Left lung (tissue), 10 donors: ENCODE results near the gene ATP8A2. TPM values are rescaled to one million over a fixed set of nuclear protein-coding genes. Genes with fewer than 3 reads are reported as not detected.

Source experiments
- ATAC-seq: fragments of 200-7000 bp; cut with Tn5 transposase; one replicate; pipeline ENCODE4 v1.9.1; 2020; ENCODE audit warnings: moderate library complexity
- DNase-seq, 4 donors: peaks; one replicate each; pipeline ENCODE4 v3.0.0-alpha.2; 2013 to 2020
- H3K27ac ChIP-seq, 2 donors: fragments of 200-600 bp; sonication (generic) in 1 of 2; one replicate each; pipeline versions ENCODE4 v1.5.0 to v1.8.0; 2020 to 2021
- H3K27me3 ChIP-seq, 2 donors: fragments of 200-600 bp; sonication (generic) in 1 of 2; one replicate each; pipeline versions ENCODE4 v1.5.0 to v1.8.0; 2020 to 2021
- H3K36me3 ChIP-seq, 2 donors: fragments of 200-600 bp; sonication (generic) in 1 of 2; one replicate each; pipeline versions ENCODE4 v1.5.0 to v1.8.0; 2020 to 2021
- H3K4me1 ChIP-seq, 2 donors: fragments of 200-600 bp; one replicate each; pipeline ENCODE4 v1.8.0; 2021
- H3K4me3 ChIP-seq, 2 donors: fragments of 200-600 bp; sonication (generic) in 1 of 2; one replicate each; pipeline versions ENCODE4 v1.5.0 to v1.8.0; 2020 to 2021; ENCODE audit warnings: mild to moderate bottlenecking in 1 of 2
- H3K9me3 ChIP-seq, 2 donors: fragments of 200-600 bp; sonication (generic) in 1 of 2; one replicate each; pipeline versions ENCODE4 v1.5.0 to v1.8.0; 2020 to 2021
- CTCF ChIP-seq, 2 donors: fragments of 200-600 bp; sonication (generic) in 1 of 2; IDR thresholded peaks; one replicate each; pipeline versions ENCODE4 v1.5.0 to v1.8.0; 2021; ENCODE audit warnings: antibody characterized with exemption in 2 of 2
- intact Hi-C, 2 donors: fragments of 100-400 bp; cut with DNase I; formaldehyde crosslinking; loops; one replicate each; pipeline versions ENCODE4 v1.11.2 to v1.14.2; 2022
- polyA plus RNA-seq, 6 donors: library from polyadenylated mRNA; unstranded; fragments of 120-200 nt; gene quantifications; one replicate each; pipeline ENCODE4 v1.2.1, GENCODE V29; 2013; ENCODE audit not compliant: insufficient read length in 6 of 6
- total RNA-seq, 2 donors: library from RNA; stranded (reverse); fragmentation: NEBNext Ultra II Directional; extraction: Animal tissue kit (Norgen Biotek cat#: 25700); gene quantifications; one replicate each; pipeline ENCODE4 v1.2.1, GENCODE V29; 2021
- donor health status: DM: no; HTN: yes; CAD: no.
- donor health status: DM: no; HTN: no; CAD: no.

Gene ATP8A2
- total and polyA plus RNA-seq, 8 donors = 1.1 to 13.4 (median 9.6) TPM

DNA sequence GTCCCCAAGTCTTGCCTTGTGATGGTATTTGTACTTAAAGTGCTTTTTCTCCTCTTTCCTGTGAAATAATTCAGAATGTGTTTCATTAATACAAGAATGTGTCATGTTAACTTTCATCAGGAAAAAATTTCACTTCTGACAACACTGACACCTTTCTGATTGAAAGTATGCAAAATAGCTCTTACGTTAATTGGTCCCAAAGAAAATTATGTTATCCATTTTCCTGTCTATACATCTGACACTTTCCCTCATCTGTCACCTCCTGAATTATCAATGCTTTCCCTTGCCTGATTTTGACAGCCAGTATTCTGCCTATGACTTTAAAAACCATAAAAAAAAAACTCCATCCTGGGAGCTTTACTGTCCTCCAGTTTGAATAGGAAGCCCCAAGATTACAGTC lies 336.5 kb downstream of the ATP8A2 start:
- Histone ChIP-seq H3K36me3 (no peaks in the 10 kb centered on the region), H3K27ac (no peak overlapping the region), H3K9me3 (no peaks in the 10 kb centered on the region), H3K27me3 (no peaks in the 10 kb centered on the region), H3K4me1 (no peaks in the 10 kb centered on the region), H3K4me3 (no peak overlapping the region)
- ATAC-seq (no peak), DNase-seq (no peak)
- intact Hi-C loops = no loop called here
- TF ChIP-seq CTCF (IDR thresholded peaks at IDR 0.05) = no peak

DNA sequence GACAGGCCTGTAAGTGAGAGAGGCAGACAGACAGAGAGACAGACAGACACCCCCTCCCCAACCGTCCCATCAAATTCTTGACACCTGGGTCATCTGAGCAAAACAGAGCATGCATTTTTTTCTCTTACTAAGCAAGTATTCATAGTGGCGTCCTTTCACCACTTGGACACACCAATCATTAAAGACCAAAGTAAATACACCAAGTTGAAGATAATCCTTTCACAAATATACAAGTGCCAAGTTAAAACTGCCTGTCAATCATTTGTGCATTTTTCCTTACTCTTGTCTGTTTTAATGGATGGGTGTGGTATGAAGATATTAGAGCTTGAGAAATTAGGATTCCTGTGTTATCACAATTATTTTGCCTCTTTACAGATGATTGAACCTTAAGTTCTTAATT lies 337.3 kb downstream of the ATP8A2 start:
- Histone ChIP-seq H3K36me3 (no peaks in the 10 kb centered on the region), H3K4me3 (no peak overlapping the region), H3K27me3 (no peaks in the 10 kb centered on the region), H3K27ac (no peak overlapping the region), H3K4me1 (no peaks in the 10 kb centered on the region), H3K9me3 (no peaks in the 10 kb centered on the region)
- no peak for DNase-seq
- ATAC-seq = no peak
- intact Hi-C loops = no loop called here
- TF ChIP-seq CTCF (IDR thresholded peaks at IDR 0.05) = no peak

- H3K27me3 ChIP-seq = no peaks in the 10 kb centered on the region
- H3K27ac ChIP-seq = no peak overlapping the region
- H3K4me1 ChIP-seq = no peaks in the 10 kb centered on the region
- no peaks in the 10 kb centered on the region for H3K36me3 ChIP-seq
- H3K9me3 ChIP-seq = no peaks in the 10 kb centered on the region
- intact Hi-C loops = no loop called here
- DNase-seq (no peak), ATAC-seq (no peak)
- no peak for TF ChIP-seq CTCF (IDR thresholded peaks at IDR 0.05)
- H3K4me3 ChIP-seq = no peak overlapping the region
These were observed 344.0 kb downstream of the ATP8A2 start for GRCh38 chr13:25715760-25716159.

DNA sequence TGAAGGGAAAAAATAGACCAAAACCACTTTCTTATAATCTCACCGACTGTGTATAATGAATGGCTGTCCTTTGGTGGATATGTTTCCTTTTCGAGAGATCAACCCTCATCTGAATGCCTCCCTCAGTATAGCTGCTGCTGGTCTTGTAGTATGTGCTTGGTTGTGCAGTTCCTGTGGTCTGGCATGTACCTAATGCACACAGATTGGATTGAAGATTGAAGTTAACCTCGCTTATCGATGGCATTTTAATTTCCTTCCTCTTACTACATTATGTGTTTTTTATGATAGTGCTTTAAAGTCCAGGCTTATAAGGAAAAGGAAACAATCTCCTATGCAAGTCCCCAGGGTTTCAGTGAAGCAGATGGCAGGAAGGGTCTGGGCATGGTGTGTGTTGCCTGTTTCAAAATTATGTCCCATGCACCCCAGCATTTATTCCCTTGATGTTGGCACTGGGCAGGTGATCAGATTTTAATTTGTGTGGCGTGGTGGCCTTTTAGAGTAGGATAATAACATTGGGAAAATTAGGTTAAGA lies 346.0 kb downstream of the ATP8A2 start:
- H3K4me1 ChIP-seq = no peaks in the 10 kb centered on the region
- no peaks in the 10 kb centered on the region for H3K27me3 ChIP-seq
- no peak overlapping the region for H3K4me3 ChIP-seq
- H3K36me3 ChIP-seq = no peaks in the 10 kb centered on the region
- DNase-seq (no peak), ATAC-seq (no peak)
- intact Hi-C loops = no loop called here
- no peak overlapping the region for H3K27ac ChIP-seq
- no peaks in the 10 kb centered on the region for H3K9me3 ChIP-seq
- TF ChIP-seq CTCF (IDR thresholded peaks at IDR 0.05) = no peak

DNA sequence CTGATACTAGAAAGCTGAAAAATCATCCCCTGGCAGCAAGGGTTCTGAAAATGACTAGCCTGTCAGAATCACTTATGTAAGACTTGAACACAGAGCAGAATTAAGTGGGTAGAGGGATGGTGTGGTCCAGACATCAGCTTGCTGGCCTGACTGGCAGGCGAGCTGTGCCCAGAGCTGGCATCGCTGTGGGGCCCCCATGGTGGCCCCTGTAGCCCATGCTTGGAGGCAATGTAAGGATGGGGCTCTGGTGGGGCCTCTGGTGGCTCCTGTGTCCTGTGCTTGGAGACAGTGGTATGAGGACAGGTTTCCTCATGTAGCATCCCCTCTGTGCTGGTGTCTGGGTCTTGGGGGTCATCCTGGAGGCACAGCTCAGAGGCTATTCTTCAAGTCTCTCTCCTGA lies 347.9 kb downstream of the ATP8A2 start:
- intact Hi-C loops = no loop called here
- no peak for DNase-seq
- TF ChIP-seq CTCF (IDR thresholded peaks at IDR 0.05) = no peak
- H3K9me3 ChIP-seq = peaks cover 0 to 2% of the 10 kb centered on the region in 2 donors
- H3K4me1 ChIP-seq = no peaks in the 10 kb centered on the region
- no peaks in the 10 kb centered on the region for H3K36me3 ChIP-seq
- no peak overlapping the region for H3K27ac ChIP-seq
- ATAC-seq = no peak
- no peaks in the 10 kb centered on the region for H3K27me3 ChIP-seq
- no peak overlapping the region for H3K4me3 ChIP-seq
